Thoracic aorta (tissue), 2 donors: ENCODE measurements around the gene CDCA4. TPM values are rescaled to one million over a fixed set of nuclear protein-coding genes. Genes with fewer than 3 reads are reported as not detected.

Experiments
- ATAC-seq: fragments of 150-250 bp; one replicate; pipeline ENCODE4 v1.8.0; 2017; ENCODE audit warnings: low read depth; ENCODE audit not compliant: insufficient number of reproducible peaks, low FRiP score
- DNase-seq: peaks from one replicate; pipeline ENCODE4 v3.0.0-alpha.2; 2020; ENCODE audit warnings: low spot score
- H3K27ac ChIP-seq, 2 donors: fragments of 200-600 bp; sonication (generic); 1 replicate in 1 of 2; 2 replicates in 1 of 2; pipeline ENCODE4 v1.5.1; 2016; ENCODE audit warnings: mild to moderate bottlenecking in 2 of 2, moderate library complexity in 2 of 2
- H3K27me3 ChIP-seq: fragments of 200-600 bp; sonication (generic); replicated peaks from 2 replicates; pipeline ENCODE4 v1.6.0; 2016; ENCODE audit warnings: mild to moderate bottlenecking; ENCODE audit not compliant: insufficient read depth
- H3K36me3 ChIP-seq: fragments of 200-600 bp; sonication (generic); one replicate; pipeline ENCODE4 v1.5.1; 2016
- H3K4me1 ChIP-seq, 2 donors: fragments of 200-600 bp; sonication (generic); 1 replicate in 1 of 2; 2 replicates in 1 of 2; pipeline versions ENCODE4 v1.5.1 to v1.6.0; 2016; ENCODE audit warnings: low read depth in 2 of 2, mild to moderate bottlenecking in 1 of 2; ENCODE audit not compliant: control insufficient read depth in 1 of 2
- H3K4me3 ChIP-seq: fragments of 200-600 bp; sonication (generic); 2 replicates; pipeline ENCODE4 v1.5.1; 2016; ENCODE audit warnings: mild to moderate bottlenecking
- H3K9me3 ChIP-seq: fragments of 200-600 bp; sonication (generic); 2 replicates; pipeline ENCODE4 v1.5.1; 2016
- CTCF ChIP-seq: fragments of 200-600 bp; sonication (generic); IDR thresholded peaks from one replicate; pipeline ENCODE4 v1.5.1; 2019; ENCODE audit warnings: antibody characterized with exemption
- total RNA-seq, 2 donors: library from RNA; depleted of rRNA; stranded (reverse); fragments of >200 nt; gene quantifications; one replicate each; pipeline versions ENCODE4 v1.1.0 to v1.2.3, GENCODE V29; 2016

CDCA4 gene
- total RNA-seq, 2 donors from 2014 or later, result 1.6 to 6.5 TPM

- Histone ChIP-seq H3K9me3 (no peaks in the 10 kb centered on the region), H3K36me3 (peaks cover 7% of the 10 kb centered on the region), H3K27me3 (no peaks in the 10 kb centered on the region), H3K27ac (no peak overlapping the region), H3K4me3 (no peak overlapping the region), H3K4me1 (no peaks in the 10 kb centered on the region)
- no peak for TF ChIP-seq CTCF
- ATAC-seq, result no peak
- DNase-seq, result no peak
Measured at GRCh38 chr14:104996032-104996431, 24.9 kb downstream of the CDCA4 start.

- no peak for DNase-seq
- Histone ChIP-seq H3K27ac (no peak overlapping the region), H3K27me3 (no peaks in the 10 kb centered on the region), H3K36me3 (peaks cover 7% of the 10 kb centered on the region), H3K4me1 (no peaks in the 10 kb centered on the region), H3K4me3 (no peak overlapping the region), H3K9me3 (no peaks in the 10 kb centered on the region)
- ATAC-seq, result no peak
- TF ChIP-seq CTCF, result no peak
Measured at GRCh38 chr14:104994978-104995377, 25.9 kb downstream of the CDCA4 start.

- no peak for DNase-seq
- H3K36me3 ChIP-seq, result peaks cover 7% of the 10 kb centered on the region
Measured at GRCh38 chr14:104993808-104994591, 26.9 kb downstream of the CDCA4 start.

GRCh38 chr14:104993306-104993705 lies 27.6 kb downstream of the CDCA4 start:
- Histone ChIP-seq H3K36me3 (peaks cover 7% of the 10 kb centered on the region), H3K27ac (no peak overlapping the region), H3K27me3 (no peaks in the 10 kb centered on the region), H3K4me3 (no peak overlapping the region), H3K4me1 (no peaks in the 10 kb centered on the region), H3K9me3 (no peaks in the 10 kb centered on the region)
- TF ChIP-seq CTCF, result no peak
- DNase-seq (no peak), ATAC-seq (no peak)

More at GRCh38 chr14:104993808-104994591, 26.9 kb downstream of the CDCA4 start:
- TF ChIP-seq CTCF, result no peak
- H3K9me3 ChIP-seq, result no peaks in the 10 kb centered on the region
- H3K4me3 ChIP-seq, result no peak overlapping the region
- H3K4me1 ChIP-seq, result no peaks in the 10 kb centered on the region
- no peak overlapping the region for H3K27ac ChIP-seq
- ATAC-seq, result no peak
- H3K27me3 ChIP-seq, result no peaks in the 10 kb centered on the region

- no peak for TF ChIP-seq CTCF
- no peaks in the 10 kb centered on the region for H3K27me3 ChIP-seq
- H3K4me1 ChIP-seq, result no peaks in the 10 kb centered on the region
- H3K9me3 ChIP-seq, result no peaks in the 10 kb centered on the region
- ATAC-seq (no peak), DNase-seq (no peak)
- H3K4me3 ChIP-seq, result no peak overlapping the region
- H3K27ac ChIP-seq, result no peak overlapping the region
- peaks cover 7% of the 10 kb centered on the region for H3K36me3 ChIP-seq
Measured at GRCh38 chr14:104992501-104992900, 28.4 kb downstream of the CDCA4 start.
